A673 (cell line): ENCODE results near the gene MYLK3. TPM values are rescaled to one million over a fixed set of nuclear protein-coding genes. Genes with fewer than 3 reads are reported as not detected.

Experiments
- BruUV-seq: library from RNA; stranded (reverse); fragments of 400-500 nt; replicated peaks from 2 replicates; lab custom pipeline; 2021; lab: Mats Ljungman, UMichigan
- CTCF ChIA-PET: fragments of 300-600 bp; sonication (Branson Sonifier 250); formaldehyde crosslinking; loops from one replicate; lab custom pipeline; 2022; ENCODE audit warnings: antibody characterized with exemption; lab: Charles Lee
- POLR2A ChIA-PET: fragments of 300-600 bp; sonication (Branson Sonifier 250); formaldehyde crosslinking; loops from one replicate; lab custom pipeline; 2022; ENCODE audit warnings: antibody characterized with exemption; ENCODE audit not compliant: low non-redundant PET; lab: Charles Lee
- DNase-seq: peaks from one replicate; pipeline ENCODE4 v3.0.0-alpha.2; 2015; ENCODE audit warnings: low spot score
- H3K27ac ChIP-seq: fragments of 200-600 bp; sonication (generic); 2 replicates; pipeline ENCODE4 v1.5.1; 2016; ENCODE audit warnings: mixed run types, low read depth, mild to moderate bottlenecking, mixed read lengths, antibody characterized with exemption, low read length; ENCODE audit not compliant: poor library complexity, severe bottlenecking
- H3K27me3 ChIP-seq: fragments of 200-600 bp; sonication (generic); replicated peaks from 2 replicates; pipeline ENCODE4 v1.6.1; 2017; ENCODE audit warnings: mixed run types, low read depth, mild to moderate bottlenecking, mixed read lengths, antibody characterized with exemption, low read length; ENCODE audit not compliant: insufficient read depth, poor library complexity
- H3K36me3 ChIP-seq: fragments of 200-600 bp; sonication (generic); 2 replicates; pipeline ENCODE4 v1.6.1; 2016; ENCODE audit warnings: mixed run types, mild to moderate bottlenecking, mixed read lengths, antibody characterized with exemption, low read length; ENCODE audit not compliant: insufficient read depth, poor library complexity, severe bottlenecking
- H3K4me1 ChIP-seq: fragments of 200-600 bp; sonication (generic); 2 replicates; pipeline ENCODE4 v1.6.1; 2017; ENCODE audit warnings: mixed run types, mild to moderate bottlenecking, mixed read lengths, antibody characterized with exemption, low read length; ENCODE audit not compliant: insufficient read depth, poor library complexity, severe bottlenecking
- H3K4me3 ChIP-seq: fragments of 200-600 bp; sonication (generic); 2 replicates; pipeline ENCODE4 v1.5.1; 2016; ENCODE audit warnings: low read depth, mixed run types, mild to moderate bottlenecking, mixed read lengths, low read length; ENCODE audit not compliant: poor library complexity, severe bottlenecking
- H3K9me3 ChIP-seq: fragments of 200-600 bp; sonication (generic); 2 replicates; pipeline ENCODE4 v1.6.1; 2016; ENCODE audit warnings: mixed run types, low read depth, mild to moderate bottlenecking, mixed read lengths, antibody characterized with exemption, low read length; ENCODE audit not compliant: poor library complexity, severe bottlenecking
- EZH2 ChIP-seq: fragments of 200-600 bp; sonication (generic); IDR thresholded peaks from 2 replicates; pipeline ENCODE4 v1.6.1; 2017; ENCODE audit warnings: borderline replicate concordance, low read depth, mild to moderate bottlenecking, mixed read lengths, antibody characterized with exemption, low read length; ENCODE audit not compliant: poor library complexity, severe bottlenecking
- intact Hi-C: fragments of 100-400 bp; cut with micrococcal nuclease; formaldehyde crosslinking; loops from one replicate; pipeline ENCODE4 v1.10.0; 2022; ENCODE audit not compliant: unreplicated experiment
- total RNA-seq: library from RNA; stranded (reverse); gene quantifications from 2 replicates; pipeline ENCODE4 v1.2.3, GENCODE V29; 2021
- TF ChIP-seq, protein P1 (sequence below): fragments of 300-800, 200-600 bp; sonication (generic); conservative IDR thresholded peaks from 2 replicates; pipeline ENCODE4 v1.5.1; 2017; ENCODE audit warnings: low read depth, mild to moderate bottlenecking, antibody characterized with exemption, low read length, moderate library complexity, mixed read lengths

Gene MYLK3
- total RNA-seq, 1 experiment from 2014 or later = 0.77 TPM

DNA sequence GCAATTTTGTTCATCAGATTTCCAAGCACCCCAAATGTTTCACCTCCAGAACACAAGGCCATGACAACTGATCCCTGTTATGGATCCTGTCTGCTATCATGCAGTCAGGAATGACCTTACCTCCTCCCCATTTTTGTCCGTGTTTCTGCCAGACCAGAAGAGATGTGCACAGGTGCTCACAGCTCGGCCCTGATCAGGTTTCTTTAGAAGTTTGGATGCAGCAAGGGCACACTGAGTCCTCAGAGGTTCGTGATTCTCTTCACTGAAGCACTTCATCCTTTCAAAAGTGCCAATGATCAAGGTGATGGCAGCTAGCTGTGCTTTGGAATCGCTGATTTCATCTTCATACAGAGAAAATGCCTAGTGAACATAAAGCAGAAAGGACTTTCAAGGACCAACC lies 86.0 kb downstream of the MYLK3 start:
- Histone ChIP-seq H3K36me3 (peaks cover 41% of the 10 kb centered on the region), H3K9me3 (no peaks in the 10 kb centered on the region), H3K4me1 (no peaks in the 10 kb centered on the region), H3K27me3 (no peaks in the 10 kb centered on the region), H3K4me3 (no peak overlapping the region), H3K27ac (no peak overlapping the region)
- no TSS peak for BruUV-seq
- ChIA-PET POLR2A (no interaction called here), CTCF (no interaction called here)
- no peak for TF ChIP-seq EZH2
- TF ChIP-seq, protein P1, sequence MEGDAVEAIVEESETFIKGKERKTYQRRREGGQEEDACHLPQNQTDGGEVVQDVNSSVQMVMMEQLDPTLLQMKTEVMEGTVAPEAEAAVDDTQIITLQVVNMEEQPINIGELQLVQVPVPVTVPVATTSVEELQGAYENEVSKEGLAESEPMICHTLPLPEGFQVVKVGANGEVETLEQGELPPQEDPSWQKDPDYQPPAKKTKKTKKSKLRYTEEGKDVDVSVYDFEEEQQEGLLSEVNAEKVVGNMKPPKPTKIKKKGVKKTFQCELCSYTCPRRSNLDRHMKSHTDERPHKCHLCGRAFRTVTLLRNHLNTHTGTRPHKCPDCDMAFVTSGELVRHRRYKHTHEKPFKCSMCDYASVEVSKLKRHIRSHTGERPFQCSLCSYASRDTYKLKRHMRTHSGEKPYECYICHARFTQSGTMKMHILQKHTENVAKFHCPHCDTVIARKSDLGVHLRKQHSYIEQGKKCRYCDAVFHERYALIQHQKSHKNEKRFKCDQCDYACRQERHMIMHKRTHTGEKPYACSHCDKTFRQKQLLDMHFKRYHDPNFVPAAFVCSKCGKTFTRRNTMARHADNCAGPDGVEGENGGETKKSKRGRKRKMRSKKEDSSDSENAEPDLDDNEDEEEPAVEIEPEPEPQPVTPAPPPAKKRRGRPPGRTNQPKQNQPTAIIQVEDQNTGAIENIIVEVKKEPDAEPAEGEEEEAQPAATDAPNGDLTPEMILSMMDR = no peak
- intact Hi-C loops = no loop called here
- DNase-seq = no peak

DNA sequence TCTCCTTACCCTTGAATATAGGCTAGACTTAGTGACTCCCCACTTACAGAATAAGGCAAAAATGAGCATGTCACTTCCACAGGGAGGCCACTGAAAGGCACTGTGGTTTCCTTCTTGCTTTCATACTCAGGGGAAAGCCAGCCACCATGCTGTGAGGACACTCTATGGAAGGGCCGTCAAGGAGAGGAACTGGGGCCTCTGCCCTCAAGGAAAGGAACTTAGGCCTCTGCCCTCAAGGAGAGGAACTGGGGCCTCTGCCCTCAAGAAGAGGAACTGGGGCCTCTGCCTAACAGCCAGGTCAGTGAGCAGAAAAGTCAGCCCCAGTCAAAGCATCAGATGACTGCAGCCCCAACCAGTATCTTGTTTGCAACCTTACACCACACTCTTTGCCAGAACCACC lies 89.2 kb downstream of the MYLK3 start:
- H3K36me3 ChIP-seq = peaks cover 29% of the 10 kb centered on the region
- POLR2A ChIA-PET = no interaction called here
- no peaks in the 10 kb centered on the region for H3K9me3 ChIP-seq
- H3K27ac ChIP-seq = no peak overlapping the region
- CTCF ChIA-PET = no interaction called here
- no peak for TF ChIP-seq EZH2
- no TSS peak for BruUV-seq
- no peaks in the 10 kb centered on the region for H3K4me1 ChIP-seq
- H3K27me3 ChIP-seq = no peaks in the 10 kb centered on the region
- H3K4me3 ChIP-seq = no peak overlapping the region
- no peak for DNase-seq
- intact Hi-C loops = no loop called here

Other genes with a start within 250 kb of the MYLK3 start
- gene SHCBP1, start 127.0 kb downstream of the MYLK3 start, total RNA-seq = 43.4 and 46.5 TPM in 2 replicates
- gene VPS35, start 59.2 kb downstream of the MYLK3 start, total RNA-seq = 94.6 and 99.0 TPM in 2 replicates
- 86.2 and 95.1 TPM in 2 replicates for gene ORC6, start 58.7 kb downstream of the MYLK3 start, total RNA-seq
- 27.1 and 30.5 TPM in 2 replicates for gene C16orf87, start 82.8 kb upstream of the MYLK3 start, total RNA-seq
- gene GPT2, start 136.0 kb upstream of the MYLK3 start, total RNA-seq = 38.8 and 53.7 TPM in 2 replicates
- gene DNAJA2, start 225.3 kb upstream of the MYLK3 start, total RNA-seq = 82.5 and 85.2 TPM in 2 replicates